ENCODE results near the gene RNF157. TPM values are rescaled to one million over a fixed set of nuclear protein-coding genes. Genes with fewer than 3 reads are reported as not detected.
A peak's percentile ranks its signal among the peaks of the same experiment; 100 is the strongest.
"Not testable (repeated sequence)": the region's sequence is repeated elsewhere in the genome, so short reads cannot be mapped to it uniquely, and the experiment has no call there.

Gene RNF157
- polyA plus RNA-seq, 10 donors, result 5.6 to 15.7 (median 9.8) TPM

- DNase-seq, result no peak
Measured at GRCh38 chr17:76234354-76234679, 6.0 kb downstream of the RNF157 start.

GRCh38 chr17:76233588-76234353 is 6.5 kb downstream of the RNF157 start:
- DNase-seq, result no peak

GRCh38 chr17:76232342-76232741 is 8.0 kb downstream of the RNF157 start:
- peak; percentile 51 to 85 (median 73) for DNase-seq

- not testable (repeated sequence) for DNase-seq
Measured at GRCh38 chr17:76226749-76227148, 13.5 kb downstream of the RNF157 start.

GRCh38 chr17:76225373-76226086 is 14.8 kb downstream of the RNF157 start:
- not testable (repeated sequence) for DNase-seq

- DNase-seq, result no peak
Measured at GRCh38 chr17:76223802-76224201, 16.5 kb downstream of the RNF157 start.

- no peak for DNase-seq
Measured at GRCh38 chr17:76219670-76220383, 20.5 kb downstream of the RNF157 start.

GRCh38 chr17:76217081-76217480 is 23.2 kb downstream of the RNF157 start:
- DNase-seq, result no peak

- DNase-seq, result no peak
Measured at GRCh38 chr17:76213491-76213890, 26.8 kb downstream of the RNF157 start.

GRCh38 chr17:76208120-76208519 is 32.2 kb downstream of the RNF157 start:
- DNase-seq, result no peak

GRCh38 chr17:76207275-76208059 is 32.8 kb downstream of the RNF157 start:
- peak in 1 of 3 donors; percentile 17 for DNase-seq

- DNase-seq, result not testable (repeated sequence)
Measured at GRCh38 chr17:76205542-76206144, 34.6 kb downstream of the RNF157 start.

- peak in 1 of 3 donors; percentile 31 for DNase-seq
Measured at GRCh38 chr17:76204277-76204676, 36.0 kb downstream of the RNF157 start.

GRCh38 chr17:76200354-76200753 is 39.9 kb downstream of the RNF157 start:
- DNase-seq, result no peak

- DNase-seq, result no peak
Measured at GRCh38 chr17:76199469-76199868, 40.8 kb downstream of the RNF157 start.

- no peak for DNase-seq
Measured at GRCh38 chr17:76198702-76199101, 41.6 kb downstream of the RNF157 start.

GRCh38 chr17:76197911-76198310 is 42.4 kb downstream of the RNF157 start:
- DNase-seq, result no peak

GRCh38 chr17:76196675-76197074 is 43.6 kb downstream of the RNF157 start:
- no peak for DNase-seq

GRCh38 chr17:76195281-76196096 is 44.8 kb downstream of the RNF157 start:
- no peak for DNase-seq

GRCh38 chr17:76193591-76193990 is 46.7 kb downstream of the RNF157 start:
- no peak for DNase-seq

- no peak for DNase-seq
Measured at GRCh38 chr17:76191896-76192295, 48.4 kb downstream of the RNF157 start.
